ENCODE data around the gene TRAF5.
"Not testable (repeated sequence)": the region's sequence is repeated elsewhere in the genome, so short reads cannot be mapped to it uniquely, and the experiment has no call there.

The TRAF5 gene

GRCh38 chr1:211337430-211338223 is 11.0 kb downstream of the TRAF5 start:
- TF ChIP-seq POLR2AphosphoS5 (IDR thresholded peaks at IDR 0.05; ENCODE audit: low read depth, low read length) (no peak), POLR2A (IDR thresholded peaks at IDR 0.05; ENCODE audit: low read depth, low read length) (no peak), TAF1 (IDR thresholded peaks at IDR 0.05; ENCODE audit: borderline replicate concordance, low read depth, low read length) (no peak)
- DNase-seq (ENCODE audit: insufficient read length) (no peak), FAIRE-seq (no peak)

- no peak for TF ChIP-seq TAF1 (IDR thresholded peaks at IDR 0.05; ENCODE audit: borderline replicate concordance, low read depth, low read length)
- no peak for TF ChIP-seq POLR2A (IDR thresholded peaks at IDR 0.05; ENCODE audit: low read depth, low read length)
- no peak for FAIRE-seq
- DNase-seq (ENCODE audit: insufficient read length) = no peak
These were observed 11.6 kb downstream of the TRAF5 start for GRCh38 chr1:211338224-211338620.

GRCh38 chr1:211339631-211340041 is 13.0 kb downstream of the TRAF5 start:
- no peak for DNase-seq (ENCODE audit: insufficient read length)
- FAIRE-seq = no peak
- TF ChIP-seq TAF1 (IDR thresholded peaks at IDR 0.05; ENCODE audit: borderline replicate concordance, low read depth, low read length) (no peak), POLR2A (IDR thresholded peaks at IDR 0.05; ENCODE audit: low read depth, low read length) (no peak), POLR2AphosphoS5 (IDR thresholded peaks at IDR 0.05; ENCODE audit: low read depth, low read length) (no peak)

- TF ChIP-seq TAF1 (IDR thresholded peaks at IDR 0.05; ENCODE audit: borderline replicate concordance, low read depth, low read length) (no peak), POLR2AphosphoS5 (IDR thresholded peaks at IDR 0.05; ENCODE audit: low read depth, low read length) (no peak), POLR2A (IDR thresholded peaks at IDR 0.05; ENCODE audit: low read depth, low read length) (no peak)
- DNase-seq (ENCODE audit: insufficient read length) (no peak), FAIRE-seq (no peak)
These were observed 14.2 kb downstream of the TRAF5 start for GRCh38 chr1:211340622-211341507.

GRCh38 chr1:211341999-211342398 is 15.4 kb downstream of the TRAF5 start:
- FAIRE-seq (no peak), DNase-seq (ENCODE audit: insufficient read length) (no peak)
- no peak for TF ChIP-seq TAF1 (IDR thresholded peaks at IDR 0.05; ENCODE audit: borderline replicate concordance, low read depth, low read length)
- TF ChIP-seq POLR2AphosphoS5 (IDR thresholded peaks at IDR 0.05; ENCODE audit: low read depth, low read length) = no peak
- TF ChIP-seq POLR2A (IDR thresholded peaks at IDR 0.05; ENCODE audit: low read depth, low read length) = no peak

GRCh38 chr1:211343607-211344006 is 17.0 kb downstream of the TRAF5 start:
- FAIRE-seq (no peak), DNase-seq (ENCODE audit: insufficient read length) (no peak)
- no peak for TF ChIP-seq POLR2AphosphoS5 (IDR thresholded peaks at IDR 0.05; ENCODE audit: low read depth, low read length)
- no peak for TF ChIP-seq POLR2A (IDR thresholded peaks at IDR 0.05; ENCODE audit: low read depth, low read length)
- no peak for TF ChIP-seq TAF1 (IDR thresholded peaks at IDR 0.05; ENCODE audit: borderline replicate concordance, low read depth, low read length)

- no peak for FAIRE-seq
- DNase-seq (ENCODE audit: insufficient read length) = no peak
- TF ChIP-seq POLR2A (IDR thresholded peaks at IDR 0.05; ENCODE audit: low read depth, low read length) = no peak
These were observed 17.6 kb downstream of the TRAF5 start for GRCh38 chr1:211344152-211344618.

GRCh38 chr1:211345719-211346118 is 19.1 kb downstream of the TRAF5 start:
- TF ChIP-seq POLR2AphosphoS5 (IDR thresholded peaks at IDR 0.05; ENCODE audit: low read depth, low read length) = no peak
- FAIRE-seq (no peak), DNase-seq (ENCODE audit: insufficient read length) (no peak)

- FAIRE-seq = no peak
- TF ChIP-seq POLR2AphosphoS5 (IDR thresholded peaks at IDR 0.05; ENCODE audit: low read depth, low read length) (no peak), TAF1 (IDR thresholded peaks at IDR 0.05; ENCODE audit: borderline replicate concordance, low read depth, low read length) (no peak), POLR2A (IDR thresholded peaks at IDR 0.05; ENCODE audit: low read depth, low read length) (no peak)
- DNase-seq (ENCODE audit: insufficient read length) = no peak
These were observed 20.6 kb downstream of the TRAF5 start for GRCh38 chr1:211347077-211347844.

GRCh38 chr1:211348547-211348946 is 21.9 kb downstream of the TRAF5 start:
- DNase-seq (ENCODE audit: insufficient read length) = no peak
- no peak for TF ChIP-seq TAF1 (IDR thresholded peaks at IDR 0.05; ENCODE audit: borderline replicate concordance, low read depth, low read length)
- TF ChIP-seq POLR2A (IDR thresholded peaks at IDR 0.05; ENCODE audit: low read depth, low read length) = no peak
- no peak for TF ChIP-seq POLR2AphosphoS5 (IDR thresholded peaks at IDR 0.05; ENCODE audit: low read depth, low read length)
- FAIRE-seq = no peak

- FAIRE-seq = no peak
- no peak for TF ChIP-seq POLR2AphosphoS5 (IDR thresholded peaks at IDR 0.05; ENCODE audit: low read depth, low read length)
- no peak for TF ChIP-seq TAF1 (IDR thresholded peaks at IDR 0.05; ENCODE audit: borderline replicate concordance, low read depth, low read length)
- no peak for TF ChIP-seq POLR2A (IDR thresholded peaks at IDR 0.05; ENCODE audit: low read depth, low read length)
These were observed 23.1 kb downstream of the TRAF5 start for GRCh38 chr1:211349741-211350140.

GRCh38 chr1:211352055-211352454 is 25.4 kb downstream of the TRAF5 start:
- not testable (repeated sequence) for FAIRE-seq

More at GRCh38 chr1:211349741-211350140, 23.1 kb downstream of the TRAF5 start:
- no peak for DNase-seq (ENCODE audit: insufficient read length)

More at GRCh38 chr1:211352055-211352454, 25.4 kb downstream of the TRAF5 start:
- DNase-seq (ENCODE audit: insufficient read length) = not testable (repeated sequence)

Measured in GM12892 (cell line).